CD14-positive monocyte (primary cell): ENCODE data around the gene TRIM47. TPM values are rescaled to one million over a fixed set of nuclear protein-coding genes. Genes with fewer than 3 reads are reported as not detected.
A peak's percentile ranks its signal among the peaks of the same experiment; 100 is the strongest.

Experiments used
- DNase-seq, 3 donors: peaks; one replicate each; pipeline ENCODE4 v3.0.0-alpha.2; 2011 to 2022
- H2AFZ ChIP-seq: 2 replicates; pipeline ENCODE4 v1.6.0; 2012; ENCODE audit warnings: mild to moderate bottlenecking, low read depth, low read length, inconsistent platforms; ENCODE audit not compliant: insufficient read depth, poor library complexity, severe bottlenecking
- H3K27ac ChIP-seq, 2 donors: 1 replicate in 1 of 2; 2 replicates in 1 of 2; pipeline ENCODE4 v1.5.1; 2012 to 2013; ENCODE audit warnings: low read length in 2 of 2, control low read depth in 1 of 2, inconsistent platforms in 1 of 2, low read depth in 1 of 2, mild to moderate bottlenecking in 1 of 2
- H3K27me3 ChIP-seq, 2 donors: one replicate each; pipeline versions ENCODE4 v1.6.0 to v1.6.1; 2011 to 2013; ENCODE audit warnings: low read length in 2 of 2; ENCODE audit not compliant: control insufficient read depth in 2 of 2, insufficient read depth in 2 of 2
- H3K36me3 ChIP-seq, 2 donors: replicated peaks in 1 of 2; 1 replicate in 1 of 2; 2 replicates in 1 of 2; pipeline versions ENCODE4 v1.5.1 to v1.6.1; 2012 to 2013; ENCODE audit warnings: low read length in 2 of 2, control low read depth in 1 of 2, inconsistent platforms in 1 of 2, mild to moderate bottlenecking in 1 of 2; ENCODE audit not compliant: insufficient read depth in 2 of 2, control insufficient read depth in 1 of 2
- H3K4me1 ChIP-seq, 2 donors: 1 replicate in 1 of 2; 2 replicates in 1 of 2; pipeline versions ENCODE4 v1.5.1 to v1.6.1; 2012 to 2013; ENCODE audit warnings: low read length in 2 of 2, control low read depth in 1 of 2, inconsistent platforms in 1 of 2, mild to moderate bottlenecking in 1 of 2, moderate library complexity in 1 of 2; ENCODE audit not compliant: insufficient read depth in 2 of 2, control insufficient read depth in 1 of 2
- H3K4me2 ChIP-seq: replicated peaks from 2 replicates; pipeline ENCODE3; 2012; ENCODE audit warnings: low read length, moderate library complexity, mild to moderate bottlenecking; ENCODE audit not compliant: poor library complexity, severe bottlenecking; ENCODE audit errors: extremely low read depth
- H3K4me3 ChIP-seq, 3 experiments: fragments of 200-600 bp in 1 of 3; sonication (generic) in 1 of 3; replicated peaks in 1 of 3; 1 replicate in 2 of 3; 2 replicates in 1 of 3; pipeline ENCODE4 v1.5.1; 2011 to 2013; ENCODE audit warnings: low read length in 3 of 3, mild to moderate bottlenecking in 3 of 3, control low read depth in 2 of 3, low read depth in 2 of 3, inconsistent platforms in 1 of 3, moderate library complexity in 1 of 3
- H3K79me2 ChIP-seq: 2 replicates; pipeline ENCODE4 v1.6.0; 2012; ENCODE audit warnings: mild to moderate bottlenecking, control low read depth, inconsistent platforms, low read length, moderate library complexity; ENCODE audit not compliant: insufficient read depth
- H3K9ac ChIP-seq: 2 replicates; pipeline ENCODE4 v1.6.0; 2017; ENCODE audit warnings: low read length, mild to moderate bottlenecking; ENCODE audit not compliant: insufficient read depth, poor library complexity, severe bottlenecking
- H3K9me3 ChIP-seq, 2 donors: replicated peaks in 1 of 2; 1 replicate in 1 of 2; 2 replicates in 1 of 2; pipeline versions ENCODE4 v1.5.1 to v1.6.1; 2012 to 2013; ENCODE audit warnings: low read length in 2 of 2, control low read depth in 1 of 2; ENCODE audit not compliant: control insufficient read depth in 1 of 2, insufficient read depth in 1 of 2
- H4K20me1 ChIP-seq: 2 replicates; pipeline ENCODE4 v1.6.0; 2012; ENCODE audit warnings: mild to moderate bottlenecking, low read length, control low read depth, moderate library complexity; ENCODE audit not compliant: insufficient read depth
- H3K27ac Mint-ChIP-seq, 7 donors: one replicate each; pipeline ENCODE4 v1.8.0; 2020; ENCODE audit warnings: mild to moderate bottlenecking in 7 of 7, mixed read lengths in 7 of 7, moderate library complexity in 6 of 7, inconsistent platforms in 2 of 7
- H3K27me3 Mint-ChIP-seq, 3 donors: one replicate each; pipeline ENCODE4 v1.8.0; 2021 to 2022; ENCODE audit warnings: low read depth in 3 of 3, mild to moderate bottlenecking in 3 of 3, mixed read lengths in 3 of 3, moderate library complexity in 3 of 3, inconsistent platforms in 1 of 3
- H3K36me3 Mint-ChIP-seq, 2 donors: one replicate each; pipeline ENCODE4 v1.8.0; 2020; ENCODE audit warnings: mixed read lengths in 2 of 2, inconsistent platforms in 1 of 2, mild to moderate bottlenecking in 1 of 2
- H3K4me1 Mint-ChIP-seq: one replicate; pipeline ENCODE4 v1.8.0; 2020; ENCODE audit warnings: mild to moderate bottlenecking, mixed read lengths
- H3K4me3 Mint-ChIP-seq, 2 donors: one replicate each; pipeline ENCODE4 v1.8.0; 2020; ENCODE audit warnings: mild to moderate bottlenecking in 2 of 2, mixed read lengths in 2 of 2, moderate library complexity in 1 of 2
- H3K9me3 Mint-ChIP-seq, 7 donors: one replicate each; pipeline ENCODE4 v1.8.0; 2020 to 2022; ENCODE audit warnings: mixed read lengths in 7 of 7, mild to moderate bottlenecking in 6 of 7, moderate library complexity in 6 of 7, inconsistent platforms in 2 of 7
- WGBS: methylation state at CpG from one replicate; pipeline ENCODE4 v1.1.5; 2013; ENCODE audit warnings: missing lambda C conversion rate; ENCODE audit not compliant: insufficient coverage; 5-methylcytosine and 5-hydroxymethylcytosine counted together
- intact Hi-C, 2 donors: fragments of 100-400 bp; cut with micrococcal nuclease; formaldehyde crosslinking; loops; one replicate each; pipeline versions ENCODE4 v1.15.0 to v1.15.1; 2023
- polyA plus RNA-seq, 3 donors: library from polyadenylated mRNA; depleted of rRNA in 1 of 3; unstranded in 2 of 3; stranded (reverse) in 1 of 3; fragments of 300-500 nt in 2 of 3; fragments of >200 nt in 1 of 3; fragmentation: Illumina TruSeq in 2 of 3; gene quantifications; 1 replicate in 2 of 3; 2 replicates in 1 of 3; pipeline ENCODE4 v1.2.3, GENCODE V29; 2012 to 2021
- TF ChIP-seq, protein P1 (sequence below): fragments of 200-600 bp; IDR thresholded peaks from one replicate; pipeline ENCODE4 v1.8.0; 2022; ENCODE audit warnings: antibody characterized with exemption, mild to moderate bottlenecking

The TRIM47 gene
- polyA plus RNA-seq, 3 donors: 0.20 TPM; not detected in 2

DNA sequence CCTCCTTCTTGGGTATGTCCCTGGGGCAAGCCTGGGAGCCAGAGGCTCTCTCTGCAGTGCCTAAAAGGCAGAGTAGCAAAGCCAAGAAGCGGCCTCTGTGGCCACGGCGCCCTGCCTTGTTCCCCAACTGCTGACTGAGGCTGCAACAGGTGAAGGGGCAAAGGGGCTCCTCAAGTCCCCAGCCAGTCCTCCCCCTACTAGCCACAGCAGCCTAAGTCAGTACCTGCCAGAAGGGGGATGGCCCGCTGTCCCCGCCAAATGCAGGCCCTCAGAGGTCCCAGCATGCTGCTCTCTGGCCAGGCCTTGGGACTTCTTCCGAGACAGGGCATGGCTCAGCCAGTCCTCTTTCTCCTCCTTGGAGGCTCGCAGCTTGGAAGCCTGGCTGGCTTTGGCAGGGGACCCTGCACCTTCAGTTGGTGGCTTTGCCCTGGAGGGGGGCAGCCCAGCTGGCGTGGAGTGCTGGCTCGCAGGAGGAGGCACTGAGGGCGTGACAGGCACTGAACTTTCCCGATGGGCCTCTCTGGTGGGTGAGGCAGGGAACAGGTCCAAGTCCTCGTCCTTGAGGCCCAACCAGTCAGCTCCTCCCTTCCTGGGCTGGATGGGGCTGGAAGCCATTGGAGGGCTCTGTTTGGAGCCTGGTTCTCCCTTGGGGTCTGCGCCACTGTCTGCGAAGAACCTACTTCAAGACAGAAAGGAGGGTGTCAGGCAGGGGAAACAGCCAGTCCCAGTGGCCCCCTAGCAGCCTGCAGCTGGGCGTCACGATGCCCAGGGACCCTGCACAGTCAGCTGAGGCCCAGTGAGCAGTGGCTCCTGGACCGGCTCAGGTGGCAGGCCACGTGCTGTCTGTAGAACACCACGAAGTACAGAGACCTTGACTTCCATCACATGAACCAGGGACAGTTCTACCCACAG is 44.8 kb upstream of the TRIM47 start:
- no peak for DNase-seq
- Histone ChIP-seq H3K27ac (no peak overlapping the region), H2AFZ (no peak overlapping the region), H3K36me3 (no peaks in the 10 kb centered on the region), H3K4me2 (no peak overlapping the region), H3K79me2 (no peaks in the 10 kb centered on the region), H4K20me1 (no peaks in the 10 kb centered on the region), H3K27me3 (no peaks in the 10 kb centered on the region), H3K4me3 (no peak overlapping the region), H3K4me1 (peaks cover 0 to 8% of the 10 kb centered on the region in 2 donors), H3K9ac (no peak overlapping the region), H3K9me3 (no peaks in the 10 kb centered on the region)
- H3K9me3 Mint-ChIP-seq: no peaks in the 10 kb centered on the region
- H3K27ac Mint-ChIP-seq: no peak overlapping the region
- TF ChIP-seq, protein P1, sequence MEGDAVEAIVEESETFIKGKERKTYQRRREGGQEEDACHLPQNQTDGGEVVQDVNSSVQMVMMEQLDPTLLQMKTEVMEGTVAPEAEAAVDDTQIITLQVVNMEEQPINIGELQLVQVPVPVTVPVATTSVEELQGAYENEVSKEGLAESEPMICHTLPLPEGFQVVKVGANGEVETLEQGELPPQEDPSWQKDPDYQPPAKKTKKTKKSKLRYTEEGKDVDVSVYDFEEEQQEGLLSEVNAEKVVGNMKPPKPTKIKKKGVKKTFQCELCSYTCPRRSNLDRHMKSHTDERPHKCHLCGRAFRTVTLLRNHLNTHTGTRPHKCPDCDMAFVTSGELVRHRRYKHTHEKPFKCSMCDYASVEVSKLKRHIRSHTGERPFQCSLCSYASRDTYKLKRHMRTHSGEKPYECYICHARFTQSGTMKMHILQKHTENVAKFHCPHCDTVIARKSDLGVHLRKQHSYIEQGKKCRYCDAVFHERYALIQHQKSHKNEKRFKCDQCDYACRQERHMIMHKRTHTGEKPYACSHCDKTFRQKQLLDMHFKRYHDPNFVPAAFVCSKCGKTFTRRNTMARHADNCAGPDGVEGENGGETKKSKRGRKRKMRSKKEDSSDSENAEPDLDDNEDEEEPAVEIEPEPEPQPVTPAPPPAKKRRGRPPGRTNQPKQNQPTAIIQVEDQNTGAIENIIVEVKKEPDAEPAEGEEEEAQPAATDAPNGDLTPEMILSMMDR: no peak
- peaks cover 0 to 3% (median 0%) of the 10 kb centered on the region in 3 donors for H3K27me3 Mint-ChIP-seq
- H3K36me3 Mint-ChIP-seq: no peaks in the 10 kb centered on the region
- no peak overlapping the region for H3K4me3 Mint-ChIP-seq
- peaks cover 8% of the 10 kb centered on the region for H3K4me1 Mint-ChIP-seq
- intact Hi-C loops: no loop called here
- WGBS: 94% methylated on average over 13 of the region's 19 CpGs

DNA sequence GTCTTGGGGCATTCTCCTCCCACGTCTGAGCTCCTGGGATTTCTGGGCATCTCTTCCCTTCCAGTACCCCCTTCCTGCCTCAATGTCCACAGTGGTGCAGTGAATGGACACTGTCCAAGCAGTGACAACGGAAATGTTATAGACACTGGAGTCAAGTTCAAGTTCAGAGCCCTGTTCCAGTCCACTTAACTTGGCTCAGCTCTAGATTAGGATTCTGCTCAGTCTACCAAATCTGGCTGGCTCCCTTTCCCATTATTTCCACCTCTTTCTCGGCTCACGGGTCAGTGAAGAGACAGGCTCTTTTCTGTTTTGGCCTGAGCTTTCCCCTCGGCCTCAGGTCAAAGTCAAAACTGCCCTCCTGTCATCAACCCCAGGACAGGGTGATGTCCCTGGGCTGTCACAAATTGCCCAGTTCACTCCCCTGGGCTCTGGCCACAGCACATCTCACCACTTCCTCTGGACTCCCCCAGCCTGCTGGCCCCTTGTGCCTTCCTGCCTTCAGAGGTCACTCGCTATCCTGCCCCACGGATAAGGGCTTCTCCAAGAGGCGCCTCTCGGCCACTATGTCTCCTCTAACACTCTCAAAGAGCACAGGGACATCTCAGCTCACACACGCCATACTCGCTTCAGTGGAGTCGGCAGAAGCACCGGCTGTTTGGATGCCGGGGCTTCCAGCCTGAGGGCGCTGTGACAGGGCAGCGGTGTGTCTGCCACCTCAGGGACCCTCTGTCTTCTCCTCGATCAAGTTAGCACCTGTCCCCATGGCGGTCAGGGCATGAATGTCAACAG is 44.0 kb upstream of the TRIM47 start:
- no peaks in the 10 kb centered on the region for H3K79me2 ChIP-seq
- H3K9me3 ChIP-seq: no peaks in the 10 kb centered on the region
- H3K27ac ChIP-seq: no peak overlapping the region
- H3K27me3 Mint-ChIP-seq: peaks cover 0 to 3% (median under 1%) of the 10 kb centered on the region in 3 donors
- no peak overlapping the region for H3K4me3 ChIP-seq
- WGBS: 96% methylated on average over 17 of the region's 18 CpGs
- H3K4me3 Mint-ChIP-seq: no peak overlapping the region
- no peaks in the 10 kb centered on the region for H3K9me3 Mint-ChIP-seq
- H3K27me3 ChIP-seq: no peaks in the 10 kb centered on the region
- peaks cover 0 to 4% of the 10 kb centered on the region in 2 donors for H3K4me1 ChIP-seq
- H4K20me1 ChIP-seq: no peaks in the 10 kb centered on the region
- H3K27ac Mint-ChIP-seq: peak overlapping the region in 3 of 7 donors; percentile 47 to 55 (median 49)
- TF ChIP-seq, protein P1: no peak
- H3K36me3 ChIP-seq: no peaks in the 10 kb centered on the region
- H3K9ac ChIP-seq: no peak overlapping the region
- no peak overlapping the region for H3K4me2 ChIP-seq
- no peak overlapping the region for H2AFZ ChIP-seq
- H3K4me1 Mint-ChIP-seq: peaks cover 4% of the 10 kb centered on the region
- H3K36me3 Mint-ChIP-seq: no peaks in the 10 kb centered on the region
- no peak for DNase-seq
- intact Hi-C loops: no loop called here
